HepG2 (cell line): Measurements from ENCODE around the gene SLCO2B1. TPM values are rescaled to one million over a fixed set of nuclear protein-coding genes. Genes with fewer than 3 reads are reported as not detected.

Experiments used
- ARID4A ChIP-seq: sonication (generic); formaldehyde crosslinking; IDR thresholded peaks from 2 replicates; pipeline ENCODE4 v1.5.0; 2020; ENCODE audit warnings: mild to moderate bottlenecking, missing genetic modification reagents, borderline replicate concordance
- CCDC6 ChIP-seq: sonication (generic); formaldehyde crosslinking; IDR thresholded peaks from 2 replicates; pipeline ENCODE4 v1.8.1; 2022; ENCODE audit warnings: mild to moderate bottlenecking, missing genetic modification reagents, moderate library complexity
- DR1 ChIP-seq: sonication (generic); formaldehyde crosslinking; IDR thresholded peaks from 2 replicates; pipeline ENCODE4 v1.8.0; 2021; ENCODE audit warnings: mild to moderate bottlenecking, missing genetic modification reagents, inconsistent platforms
- ETV6 ChIP-seq: sonication (generic); formaldehyde crosslinking; conservative IDR thresholded peaks from 2 replicates; pipeline ENCODE4 v1.4.0; 2020; ENCODE audit warnings: missing genetic modification reagents
- IRF9 ChIP-seq: sonication (generic); formaldehyde crosslinking; IDR thresholded peaks from 2 replicates; pipeline ENCODE4 v1.8.0; 2022; ENCODE audit warnings: missing genetic modification reagents, mild to moderate bottlenecking, borderline replicate concordance
- MYC ChIP-seq: sonication (generic); formaldehyde crosslinking; IDR thresholded peaks from 2 replicates; pipeline ENCODE4 v1.9.0; 2021; ENCODE audit warnings: missing genetic modification reagents, borderline replicate concordance
- PCBP1 ChIP-seq: fragments of 200-400 bp; formaldehyde crosslinking; IDR thresholded peaks from 2 replicates; pipeline ENCODE4 v1.6.1; 2017; ENCODE audit warnings: mild to moderate bottlenecking, low read depth, low read length, borderline replicate concordance
- SNAPC2 ChIP-seq: sonication (generic); formaldehyde crosslinking; IDR thresholded peaks from 2 replicates; pipeline ENCODE4 v1.8.1; 2022; ENCODE audit warnings: mild to moderate bottlenecking, missing genetic modification reagents
- SOX5 ChIP-seq: IDR thresholded peaks from 2 replicates; pipeline ENCODE4 v1.6.1; 2016; ENCODE audit warnings: borderline replicate concordance
- SYNCRIP ChIP-seq: fragments of 200-400 bp; formaldehyde crosslinking; IDR thresholded peaks from 2 replicates; pipeline ENCODE4 v1.6.1; 2018; ENCODE audit warnings: mild to moderate bottlenecking, low read depth, low read length; ENCODE audit not compliant: insufficient read depth
- ZBTB10 ChIP-seq: sonication (generic); formaldehyde crosslinking; IDR thresholded peaks from 2 replicates; pipeline ENCODE4 v1.4.0; 2020; ENCODE audit warnings: missing genetic modification reagents, borderline replicate concordance
- ZBTB44 ChIP-seq: sonication (generic); formaldehyde crosslinking; IDR thresholded peaks from 2 replicates; pipeline ENCODE4 v1.4.0; 2020; ENCODE audit warnings: missing genetic modification reagents
- ZNF10 ChIP-seq: sonication (generic); formaldehyde crosslinking; IDR thresholded peaks from 2 replicates; pipeline ENCODE4 v1.4.0; 2020; ENCODE audit warnings: mild to moderate bottlenecking, low read depth, missing genetic modification reagents, borderline replicate concordance
- ZNF224 ChIP-seq: sonication (generic); formaldehyde crosslinking; IDR thresholded peaks from 2 replicates; pipeline ENCODE4 v1.5.0; 2020; ENCODE audit warnings: mild to moderate bottlenecking, missing genetic modification reagents
- ZNF558 ChIP-seq: sonication (generic); formaldehyde crosslinking; IDR thresholded peaks from 2 replicates; pipeline ENCODE4 v1.9.0; 2022; ENCODE audit warnings: mild to moderate bottlenecking, missing genetic modification reagents, borderline replicate concordance
- ZNF607 ChIP-seq: sonication (generic); formaldehyde crosslinking; IDR thresholded peaks from 2 replicates; pipeline ENCODE4 v1.5.1; 2020; ENCODE audit warnings: missing genetic modification reagents, mild to moderate bottlenecking, borderline replicate concordance
- ZNF772 ChIP-seq: sonication (generic); formaldehyde crosslinking; IDR thresholded peaks from 2 replicates; pipeline ENCODE4 v1.5.0; 2020; ENCODE audit warnings: mild to moderate bottlenecking, missing genetic modification reagents
- ZNF788 ChIP-seq: sonication (generic); formaldehyde crosslinking; IDR thresholded peaks from 2 replicates; pipeline ENCODE4 v1.5.0; 2020; ENCODE audit warnings: mild to moderate bottlenecking, missing genetic modification reagents, borderline replicate concordance
- polyA plus RNA-seq, 8 experiments: library from polyadenylated mRNA; depleted of rRNA in 3 of 8; stranded (reverse) in 7 of 8; unstranded in 1 of 8; fragments of >200 nt; fragmentation: Illumina TruSeq in 4 of 8; extraction: Trizol in 4 of 8; gene quantifications; 2 replicates each; pipeline versions ENCODE4 v1.2.1 to v1.2.3, GENCODE V29; 2011 to 2016; ENCODE audit warnings: low read depth in 4 of 8, missing spikeins in 1 of 8, mixed read lengths in 1 of 8; ENCODE audit not compliant: insufficient read depth in 1 of 8
- total RNA-seq, 5 experiments: library from RNA; depleted of rRNA; stranded (reverse); fragments of >200 nt; fragmentation: Illumina TruSeq; extraction: Trizol; gene quantifications; 2 replicates each; pipeline ENCODE4 v1.2.3, GENCODE V29; 2016; ENCODE audit warnings: low read depth in 1 of 5

Gene SLCO2B1
- total and polyA plus RNA-seq, 2 of the 13 experiments (the other 11 are each of a cell fraction or from before 2014, with no cell fraction given): 15.3 to 19.8 TPM

- peak; percentile 43; the same call in 1 of the 2 replicates for TF ChIP-seq ARID4A
- TF ChIP-seq ZNF224 (CRISPR knock-in tag): no peak
- peak; percentile 61 for TF ChIP-seq MYC (CRISPR knock-in tag)
- no peak for TF ChIP-seq ZNF10 (CRISPR knock-in tag)
- no peak for TF ChIP-seq SYNCRIP
- peak; percentile 30; the same call in 1 of the 2 replicates for TF ChIP-seq ZNF788 (CRISPR knock-in tag)
- TF ChIP-seq SOX5: no peak
- TF ChIP-seq ZBTB10 (CRISPR knock-in tag): no peak
- no peak for TF ChIP-seq PCBP1
- TF ChIP-seq IRF9 (CRISPR knock-in tag): no peak
- no peak for TF ChIP-seq SNAPC2 (CRISPR knock-in tag)
- TF ChIP-seq ETV6: 0 out of 2 replicates have a peak, but pooled peaks have one; percentile 27
- TF ChIP-seq CCDC6 (CRISPR knock-in tag): peak; percentile 36; the same call in 1 of the 2 replicates
- 0 out of 2 replicates have a peak, but pooled peaks have one; percentile 21 for TF ChIP-seq ZBTB44 (CRISPR knock-in tag)
- TF ChIP-seq ZNF607: no peak
- TF ChIP-seq DR1 (CRISPR knock-in tag): no peak
- TF ChIP-seq ZNF558 (CRISPR knock-in tag): peak; percentile 71; the same call in 1 of the 2 replicates
- peak; percentile 37; the same call in 1 of the 2 replicates for TF ChIP-seq ZNF772 (CRISPR knock-in tag)
Measured at GRCh38 chr11:75241036-75241905, 90.4 kb downstream of the SLCO2B1 start (continued).
